T1000 (cell line): ENCODE measurements around the gene NOPCHAP1.

Source experiments
- DNase-seq: peaks from one replicate; lab custom pipeline; 2025; ENCODE audit warnings: mixed read lengths; lab: John Stamatoyannopoulos, UW

NOPCHAP1 gene

DNA sequence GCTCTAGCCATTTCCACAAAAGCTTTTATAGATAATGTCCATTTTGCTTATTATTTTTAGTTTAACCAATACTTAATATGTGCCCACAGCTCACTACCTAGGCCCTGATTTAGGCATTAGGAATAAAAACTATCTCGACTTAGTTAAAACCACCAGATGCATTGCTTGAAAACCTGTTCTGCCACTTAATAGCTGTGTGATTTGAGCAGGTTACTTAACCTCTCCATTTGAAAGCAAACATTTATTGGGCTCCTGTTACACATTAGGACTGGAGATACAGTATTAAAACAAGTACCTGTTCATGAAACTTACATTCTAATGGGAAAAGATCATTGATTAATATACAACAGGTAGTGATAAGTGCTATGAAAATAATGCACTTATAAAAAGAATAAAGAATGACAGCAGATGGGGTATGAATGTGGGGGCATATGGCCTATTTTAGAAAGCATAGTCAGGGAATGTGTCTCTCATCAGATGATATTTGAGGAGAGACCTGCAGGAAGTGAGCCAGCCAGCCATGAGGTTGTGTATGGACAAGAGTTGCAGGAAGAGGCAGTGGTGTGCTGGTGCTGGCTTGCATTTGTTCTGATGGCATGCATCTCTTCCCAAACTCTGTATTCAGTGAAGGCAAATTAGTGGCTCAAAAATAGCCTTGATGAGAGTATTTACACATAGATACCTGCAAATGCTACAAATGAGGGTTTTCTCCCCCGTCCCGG, 34.3 kb downstream of the NOPCHAP1 start:
- no peak for DNase-seq

DNA sequence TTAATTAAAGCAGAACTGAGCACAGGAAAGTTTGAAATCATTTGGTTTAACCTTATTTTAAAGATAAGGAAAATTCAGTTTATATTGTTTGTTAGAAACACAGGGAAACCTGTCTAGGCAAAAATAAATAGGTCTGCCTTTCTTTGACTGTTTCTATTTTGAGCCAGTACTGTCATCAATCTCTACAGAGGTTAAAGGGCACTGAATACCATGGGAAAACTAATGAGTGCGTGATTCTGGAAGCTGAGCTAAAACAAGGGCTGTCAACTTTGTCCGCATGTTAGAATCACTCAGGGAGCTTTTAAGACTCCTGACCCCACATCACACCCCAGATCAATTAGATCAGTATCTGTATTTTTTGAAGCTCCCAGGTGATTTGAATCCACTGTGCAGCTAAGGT, 38.8 kb downstream of the NOPCHAP1 start:
- DNase-seq, result no peak

DNA sequence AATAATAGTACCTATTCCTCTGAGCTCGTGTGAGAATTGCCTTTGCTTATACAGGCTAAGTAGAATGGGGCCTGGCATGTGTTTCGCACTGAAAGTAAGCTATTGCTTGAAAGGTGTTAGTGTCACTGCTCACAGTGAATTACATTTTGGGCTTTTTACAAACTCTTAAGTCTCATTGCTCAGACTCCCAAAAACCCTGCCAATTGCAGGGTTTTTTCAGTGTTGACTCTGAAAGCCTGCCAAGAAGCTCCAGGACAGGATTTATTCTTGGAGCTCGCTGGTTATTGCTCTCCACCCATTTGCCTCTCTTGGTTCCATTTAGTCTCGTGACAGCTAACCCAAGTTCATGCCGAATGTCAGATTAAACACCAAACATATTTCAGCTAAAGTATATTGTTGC, 39.8 kb downstream of the NOPCHAP1 start:
- no peak for DNase-seq

DNA sequence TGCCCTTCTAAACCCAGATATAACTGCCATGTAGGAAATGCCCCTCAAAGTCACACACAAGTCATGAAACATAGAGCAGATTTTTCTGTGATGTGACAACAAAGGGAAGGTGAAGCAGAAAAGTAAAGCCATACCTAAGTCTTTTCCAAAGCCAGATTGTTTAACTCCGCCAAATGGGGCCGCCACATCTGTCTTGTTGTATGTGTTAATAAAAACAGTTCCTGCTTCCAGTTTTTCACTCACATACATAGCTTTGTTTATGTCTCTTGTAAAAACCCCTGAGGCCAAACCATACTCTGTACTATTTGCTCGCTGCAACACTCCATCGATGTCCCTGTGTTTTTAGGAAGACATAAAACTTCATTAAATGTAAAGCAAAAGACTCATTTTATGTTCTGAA, 40.3 kb downstream of the NOPCHAP1 start:
- no peak for DNase-seq

DNA sequence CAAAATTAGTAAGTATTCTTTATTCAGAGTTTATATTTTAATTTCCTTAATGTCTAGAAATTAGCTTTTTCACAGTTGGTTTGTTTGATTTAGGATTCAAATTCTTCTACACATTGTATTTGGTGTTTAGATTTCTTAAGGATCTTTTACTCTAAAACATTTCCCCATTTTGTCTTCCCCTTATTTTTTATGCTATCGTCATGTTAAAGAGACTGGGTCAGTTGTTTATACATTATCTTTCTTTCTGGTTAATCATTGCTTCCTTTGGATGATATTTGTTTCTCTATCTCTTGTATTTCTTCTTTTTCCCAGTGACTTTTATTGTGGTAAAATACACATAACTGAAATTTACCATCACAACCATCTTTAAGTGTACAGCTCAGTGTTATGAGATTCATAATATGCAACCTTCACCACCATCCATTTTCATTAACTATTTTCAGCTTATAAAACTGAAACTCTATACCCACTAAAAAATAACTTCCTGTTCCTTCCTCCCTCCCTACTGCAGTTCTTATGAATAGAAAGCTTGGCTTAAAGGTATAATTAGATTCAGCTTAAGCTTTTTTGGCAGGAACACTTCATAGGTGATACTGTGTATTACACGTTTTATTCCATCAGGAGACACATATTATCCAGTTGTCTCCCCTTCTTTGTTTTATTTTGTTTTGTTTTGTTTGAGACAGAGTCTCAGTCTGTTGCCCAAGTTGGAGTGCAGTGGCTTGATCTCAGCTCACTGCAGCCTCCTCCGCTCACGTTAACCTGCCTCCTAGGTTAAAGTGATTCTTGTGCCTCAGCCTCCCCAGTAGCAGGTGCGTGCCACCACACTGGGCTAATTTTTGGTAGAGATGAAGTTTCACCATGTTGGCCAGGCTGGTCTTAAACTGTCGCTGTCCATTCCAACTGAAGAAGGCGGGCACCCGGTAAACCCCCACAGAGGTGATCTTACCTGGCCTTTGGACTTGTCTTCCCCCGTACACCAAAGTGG, 45.0 kb downstream of the NOPCHAP1 start:
- DNase-seq, result no peak

DNA sequence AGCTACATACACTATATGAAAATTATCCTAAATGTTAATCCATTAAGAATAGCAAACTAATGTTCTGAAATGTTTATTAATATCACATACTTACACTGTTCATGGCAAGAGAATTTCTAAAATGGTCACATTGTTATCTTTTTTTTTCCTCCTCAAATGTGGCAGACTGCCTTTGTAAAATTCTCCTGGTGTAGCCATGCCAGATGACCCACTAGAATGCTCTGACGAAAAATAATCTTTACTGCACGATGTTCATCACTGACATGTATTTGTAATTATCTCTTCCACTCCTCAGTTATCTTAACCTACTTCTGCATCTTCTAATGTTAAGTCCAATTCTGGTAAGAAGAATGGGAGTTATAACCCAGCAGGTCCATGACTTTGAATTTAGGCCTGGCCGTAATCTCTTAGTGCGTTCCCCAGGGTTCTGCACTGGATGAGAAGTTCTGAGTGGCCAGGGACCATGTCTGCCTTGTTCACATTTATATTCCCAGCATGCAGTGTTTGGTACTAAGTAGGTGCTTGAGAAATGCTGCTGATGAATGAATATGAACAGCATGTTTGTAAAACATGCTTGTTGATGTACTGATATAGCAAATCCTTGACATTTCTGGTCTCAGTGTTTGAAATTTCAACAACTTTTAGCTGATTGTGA, 46.7 kb downstream of the NOPCHAP1 start:
- DNase-seq, result no peak

DNA sequence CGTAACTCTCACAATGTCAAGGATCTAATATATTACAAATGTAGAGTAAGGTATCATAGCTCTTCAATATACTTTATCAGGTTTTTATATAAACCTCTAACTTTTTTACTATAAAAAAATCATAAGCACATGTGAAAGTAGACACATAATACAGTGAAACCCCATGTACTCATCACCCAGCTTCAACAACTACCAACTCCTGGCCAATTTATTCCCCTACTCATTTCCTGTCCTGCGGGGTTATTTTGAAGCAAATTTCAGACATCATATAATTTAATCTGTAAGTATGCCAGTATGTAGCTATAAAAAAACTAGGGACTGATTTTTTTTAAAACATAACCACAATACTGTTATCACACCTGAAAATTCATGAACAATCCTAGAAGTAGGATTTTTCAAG, 47.7 kb downstream of the NOPCHAP1 start:
- DNase-seq, result no peak
